ENCODE measurements around the gene CTBP2.

CTBP2 gene

GRCh38 chr10:124975977-124976514 lies 184.3 kb downstream of the CTBP2 start:
- no peak overlapping the region for H3K4me2 ChIP-seq (ENCODE audit: low read length)
- no peak overlapping the region for H3K56ac ChIP-seq (ENCODE audit: low read length)
- H4K5ac ChIP-seq (ENCODE audit: low read length), result no peak overlapping the region
- no peak for DNase-seq
- no peak overlapping the region for H3K18ac ChIP-seq (ENCODE audit: low read length)
- no peak overlapping the region for H3K4ac ChIP-seq (ENCODE audit: low read depth, low read length)
- H3K27me3 ChIP-seq (ENCODE audit: insufficient read depth, low read length, poor library complexity), result no peaks in the 10 kb centered on the region
- no peak overlapping the region for H2BK120ac ChIP-seq (ENCODE audit: low read depth, low read length)
- no peak overlapping the region for H3K4me3 ChIP-seq (ENCODE audit: low read length)
- peaks cover 1% of the 10 kb centered on the region for H3K36me3 ChIP-seq (ENCODE audit: control insufficient read depth, insufficient read depth, low read length)
- WGBS (ENCODE audit: extremely low coverage, insufficient coverage, low lambda C conversion rate), result no CpG with 5 or more reads among the region's 5 CpGs
- H3K9ac ChIP-seq (ENCODE audit: low read length), result no peak overlapping the region
- H3K23ac ChIP-seq (ENCODE audit: low read length), result no peak overlapping the region
- no peak overlapping the region for H2BK5ac ChIP-seq (ENCODE audit: low read length)
- H3K27ac ChIP-seq (ENCODE audit: low read depth, low read length), result no peak overlapping the region
- no peak overlapping the region for H2AK5ac ChIP-seq (ENCODE audit: low read length)
- no peaks in the 10 kb centered on the region for H3K79me2 ChIP-seq (ENCODE audit: control insufficient read depth, insufficient read depth, low read length)
- H3K4me1 ChIP-seq (ENCODE audit: control insufficient read depth, low read depth, low read length), result no peaks in the 10 kb centered on the region
- peaks cover 8% of the 10 kb centered on the region for H3K79me1 ChIP-seq (ENCODE audit: low read length)
- no peak overlapping the region for H2BK15ac ChIP-seq (replicated peaks; ENCODE audit: low read depth)
- no peak overlapping the region for H4K8ac ChIP-seq (ENCODE audit: low read depth, low read length)

- no peaks in the 10 kb centered on the region for H3K27me3 ChIP-seq (ENCODE audit: insufficient read depth, low read length, poor library complexity)
- H4K5ac ChIP-seq (ENCODE audit: low read length), result no peak overlapping the region
- H2BK15ac ChIP-seq (replicated peaks; ENCODE audit: low read depth), result no peak overlapping the region
- H3K27ac ChIP-seq (ENCODE audit: low read depth, low read length), result no peak overlapping the region
- H3K4ac ChIP-seq (ENCODE audit: low read depth, low read length), result no peak overlapping the region
- WGBS (ENCODE audit: extremely low coverage, insufficient coverage, low lambda C conversion rate), result no CpG with 5 or more reads among the region's 5 CpGs
- H2BK120ac ChIP-seq (ENCODE audit: low read depth, low read length), result no peak overlapping the region
- H3K56ac ChIP-seq (ENCODE audit: low read length), result no peak overlapping the region
- H4K8ac ChIP-seq (ENCODE audit: low read depth, low read length), result no peak overlapping the region
- no peak overlapping the region for H2BK5ac ChIP-seq (ENCODE audit: low read length)
- H3K18ac ChIP-seq (ENCODE audit: low read length), result no peak overlapping the region
- no peak overlapping the region for H3K4me2 ChIP-seq (ENCODE audit: low read length)
- no peak overlapping the region for H3K4me3 ChIP-seq (ENCODE audit: low read length)
- H3K79me2 ChIP-seq (ENCODE audit: control insufficient read depth, insufficient read depth, low read length), result peaks cover 3% of the 10 kb centered on the region
- H3K36me3 ChIP-seq (ENCODE audit: control insufficient read depth, insufficient read depth, low read length), result peaks cover 1% of the 10 kb centered on the region
- no peak overlapping the region for H3K23ac ChIP-seq (ENCODE audit: low read length)
- H3K79me1 ChIP-seq (ENCODE audit: low read length), result peaks cover 11% of the 10 kb centered on the region
- DNase-seq, result no peak
- no peaks in the 10 kb centered on the region for H3K4me1 ChIP-seq (ENCODE audit: control insufficient read depth, low read depth, low read length)
- H3K9ac ChIP-seq (ENCODE audit: low read length), result no peak overlapping the region
- H2AK5ac ChIP-seq (ENCODE audit: low read length), result no peak overlapping the region
Observed at GRCh38 chr10:124974131-124974530, 186.2 kb downstream of the CTBP2 start.

GRCh38 chr10:124972637-124973036 lies 187.7 kb downstream of the CTBP2 start:
- H2BK15ac ChIP-seq (replicated peaks; ENCODE audit: low read depth), result no peak overlapping the region
- peaks cover 1% of the 10 kb centered on the region for H3K36me3 ChIP-seq (ENCODE audit: control insufficient read depth, insufficient read depth, low read length)
- no peak overlapping the region for H2BK120ac ChIP-seq (ENCODE audit: low read depth, low read length)
- no peak overlapping the region for H3K4me2 ChIP-seq (ENCODE audit: low read length)
- H2BK5ac ChIP-seq (ENCODE audit: low read length), result no peak overlapping the region
- no peak overlapping the region for H3K4ac ChIP-seq (ENCODE audit: low read depth, low read length)
- no CpG with 5 or more reads among the region's 7 CpGs for WGBS (ENCODE audit: extremely low coverage, insufficient coverage, low lambda C conversion rate)
- H3K4me3 ChIP-seq (ENCODE audit: low read length), result no peak overlapping the region
- no peak for DNase-seq
- H3K9ac ChIP-seq (ENCODE audit: low read length), result no peak overlapping the region
- no peaks in the 10 kb centered on the region for H3K27me3 ChIP-seq (ENCODE audit: insufficient read depth, low read length, poor library complexity)
- no peak overlapping the region for H2AK5ac ChIP-seq (ENCODE audit: low read length)
- no peaks in the 10 kb centered on the region for H3K4me1 ChIP-seq (ENCODE audit: control insufficient read depth, low read depth, low read length)
- no peak overlapping the region for H3K23ac ChIP-seq (ENCODE audit: low read length)
- no peak overlapping the region for H3K18ac ChIP-seq (ENCODE audit: low read length)
- H3K56ac ChIP-seq (ENCODE audit: low read length), result no peak overlapping the region
- H4K8ac ChIP-seq (ENCODE audit: low read depth, low read length), result no peak overlapping the region
- H3K79me2 ChIP-seq (ENCODE audit: control insufficient read depth, insufficient read depth, low read length), result peaks cover 9% of the 10 kb centered on the region
- H3K79me1 ChIP-seq (ENCODE audit: low read length), result peaks cover 15% of the 10 kb centered on the region
- H3K27ac ChIP-seq (ENCODE audit: low read depth, low read length), result no peak overlapping the region
- H4K5ac ChIP-seq (ENCODE audit: low read length), result no peak overlapping the region

- Histone ChIP-seq H3K4me3 (ENCODE audit: low read length) (no peak overlapping the region), H3K79me1 (ENCODE audit: low read length) (peaks cover 17% of the 10 kb centered on the region), H3K27ac (ENCODE audit: low read depth, low read length) (no peak overlapping the region), H3K27me3 (ENCODE audit: insufficient read depth, low read length, poor library complexity) (no peaks in the 10 kb centered on the region), H3K23ac (ENCODE audit: low read length) (no peak overlapping the region), H3K79me2 (ENCODE audit: control insufficient read depth, insufficient read depth, low read length) (peaks cover 11% of the 10 kb centered on the region), H2BK120ac (ENCODE audit: low read depth, low read length) (no peak overlapping the region), H3K4me1 (ENCODE audit: control insufficient read depth, low read depth, low read length) (no peaks in the 10 kb centered on the region), H4K5ac (ENCODE audit: low read length) (no peak overlapping the region), H2BK5ac (ENCODE audit: low read length) (no peak overlapping the region), H3K36me3 (ENCODE audit: control insufficient read depth, insufficient read depth, low read length) (peaks cover 3% of the 10 kb centered on the region), H3K4me2 (ENCODE audit: low read length) (no peak overlapping the region), H3K18ac (ENCODE audit: low read length) (no peak overlapping the region), H4K8ac (ENCODE audit: low read depth, low read length) (no peak overlapping the region), H3K4ac (ENCODE audit: low read depth, low read length) (no peak overlapping the region), H3K9ac (ENCODE audit: low read length) (no peak overlapping the region), H2BK15ac (replicated peaks; ENCODE audit: low read depth) (no peak overlapping the region), H2AK5ac (ENCODE audit: low read length) (no peak overlapping the region), H3K56ac (ENCODE audit: low read length) (no peak overlapping the region)
- WGBS (ENCODE audit: extremely low coverage, insufficient coverage, low lambda C conversion rate), result no CpG with 5 or more reads among the region's 2 CpGs
- DNase-seq, result no peak
Observed at GRCh38 chr10:124971276-124971675, 189.1 kb downstream of the CTBP2 start.

- H2BK120ac ChIP-seq (ENCODE audit: low read depth, low read length), result no peak overlapping the region
- no peak overlapping the region for H4K5ac ChIP-seq (ENCODE audit: low read length)
- H3K27me3 ChIP-seq (ENCODE audit: insufficient read depth, low read length, poor library complexity), result no peaks in the 10 kb centered on the region
- no peak overlapping the region for H2BK15ac ChIP-seq (replicated peaks; ENCODE audit: low read depth)
- H4K8ac ChIP-seq (ENCODE audit: low read depth, low read length), result no peak overlapping the region
- H3K79me2 ChIP-seq (ENCODE audit: control insufficient read depth, insufficient read depth, low read length), result peaks cover 12% of the 10 kb centered on the region
- no peak overlapping the region for H3K4ac ChIP-seq (ENCODE audit: low read depth, low read length)
- H3K4me1 ChIP-seq (ENCODE audit: control insufficient read depth, low read depth, low read length), result no peaks in the 10 kb centered on the region
- no peak for DNase-seq
- H3K4me2 ChIP-seq (ENCODE audit: low read length), result no peak overlapping the region
- H2AK5ac ChIP-seq (ENCODE audit: low read length), result no peak overlapping the region
- WGBS (ENCODE audit: extremely low coverage, insufficient coverage, low lambda C conversion rate), result no CpG with 5 or more reads among the region's 2 CpGs
- no peak overlapping the region for H2BK5ac ChIP-seq (ENCODE audit: low read length)
- peaks cover 13% of the 10 kb centered on the region for H3K79me1 ChIP-seq (ENCODE audit: low read length)
- H3K9ac ChIP-seq (ENCODE audit: low read length), result no peak overlapping the region
- peaks cover 1% of the 10 kb centered on the region for H3K36me3 ChIP-seq (ENCODE audit: control insufficient read depth, insufficient read depth, low read length)
- H3K4me3 ChIP-seq (ENCODE audit: low read length), result no peak overlapping the region
- no peak overlapping the region for H3K23ac ChIP-seq (ENCODE audit: low read length)
- no peak overlapping the region for H3K18ac ChIP-seq (ENCODE audit: low read length)
- H3K56ac ChIP-seq (ENCODE audit: low read length), result no peak overlapping the region
- no peak overlapping the region for H3K27ac ChIP-seq (ENCODE audit: low read depth, low read length)
Observed at GRCh38 chr10:124967255-124967654, 193.1 kb downstream of the CTBP2 start.

GRCh38 chr10:124966008-124966407 lies 194.4 kb downstream of the CTBP2 start:
- no CpG with 5 or more reads among the region's 5 CpGs for WGBS (ENCODE audit: extremely low coverage, insufficient coverage, low lambda C conversion rate)
- DNase-seq, result no peak

More at GRCh38 chr10:124966008-124966407, 194.4 kb downstream of the CTBP2 start:
- Histone ChIP-seq H2BK15ac (replicated peaks; ENCODE audit: low read depth) (no peak overlapping the region), H3K4me1 (ENCODE audit: control insufficient read depth, low read depth, low read length) (no peaks in the 10 kb centered on the region), H3K79me1 (ENCODE audit: low read length) (peaks cover 13% of the 10 kb centered on the region), H3K23ac (ENCODE audit: low read length) (no peak overlapping the region), H3K9ac (ENCODE audit: low read length) (no peak overlapping the region), H3K4me3 (ENCODE audit: low read length) (no peak overlapping the region), H3K79me2 (ENCODE audit: control insufficient read depth, insufficient read depth, low read length) (peaks cover 17% of the 10 kb centered on the region), H3K18ac (ENCODE audit: low read length) (no peak overlapping the region), H3K27me3 (ENCODE audit: insufficient read depth, low read length, poor library complexity) (no peaks in the 10 kb centered on the region), H3K36me3 (ENCODE audit: control insufficient read depth, insufficient read depth, low read length) (peaks cover 1% of the 10 kb centered on the region), H3K4me2 (ENCODE audit: low read length) (no peak overlapping the region), H2AK5ac (ENCODE audit: low read length) (no peak overlapping the region), H4K8ac (ENCODE audit: low read depth, low read length) (no peak overlapping the region), H2BK120ac (ENCODE audit: low read depth, low read length) (no peak overlapping the region), H3K56ac (ENCODE audit: low read length) (no peak overlapping the region), H4K5ac (ENCODE audit: low read length) (no peak overlapping the region), H3K4ac (ENCODE audit: low read depth, low read length) (no peak overlapping the region), H3K27ac (ENCODE audit: low read depth, low read length) (no peak overlapping the region), H2BK5ac (ENCODE audit: low read length) (no peak overlapping the region)
